ENCODE measurements around the gene PTRH2. TPM values are rescaled to one million over a fixed set of nuclear protein-coding genes. Genes with fewer than 3 reads are reported as not detected.

The PTRH2 gene
- total RNA-seq, 2 donors from 2014 or later, result 15.3 to 15.5 TPM

DNA sequence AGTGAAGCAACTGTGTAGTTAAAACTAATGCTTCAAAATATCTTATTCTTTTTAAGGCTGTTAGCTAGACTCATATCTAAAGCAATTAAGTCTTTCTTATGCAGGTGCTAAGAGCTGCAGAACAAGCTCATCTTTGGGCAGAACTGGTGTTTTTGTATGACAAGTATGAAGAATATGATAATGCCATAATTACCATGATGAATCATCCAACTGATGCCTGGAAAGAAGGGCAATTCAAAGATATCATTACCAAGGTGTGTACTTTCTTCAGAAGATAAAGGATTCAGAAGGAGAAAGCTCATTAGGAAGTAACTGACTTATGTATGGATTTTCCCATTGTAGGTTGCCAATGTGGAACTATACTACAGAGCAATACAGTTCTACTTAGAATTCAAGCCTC lies 23.9 kb downstream of the PTRH2 start:
- H3K27me3 ChIP-seq, result no peaks in the 10 kb centered on the region
- DNase-seq (no peak), ATAC-seq (no peak)
- H3K27ac ChIP-seq, result no peak overlapping the region
- TF ChIP-seq POLR2A (IDR thresholded peaks at IDR 0.05), result no peak
- TF ChIP-seq, protein P1, sequence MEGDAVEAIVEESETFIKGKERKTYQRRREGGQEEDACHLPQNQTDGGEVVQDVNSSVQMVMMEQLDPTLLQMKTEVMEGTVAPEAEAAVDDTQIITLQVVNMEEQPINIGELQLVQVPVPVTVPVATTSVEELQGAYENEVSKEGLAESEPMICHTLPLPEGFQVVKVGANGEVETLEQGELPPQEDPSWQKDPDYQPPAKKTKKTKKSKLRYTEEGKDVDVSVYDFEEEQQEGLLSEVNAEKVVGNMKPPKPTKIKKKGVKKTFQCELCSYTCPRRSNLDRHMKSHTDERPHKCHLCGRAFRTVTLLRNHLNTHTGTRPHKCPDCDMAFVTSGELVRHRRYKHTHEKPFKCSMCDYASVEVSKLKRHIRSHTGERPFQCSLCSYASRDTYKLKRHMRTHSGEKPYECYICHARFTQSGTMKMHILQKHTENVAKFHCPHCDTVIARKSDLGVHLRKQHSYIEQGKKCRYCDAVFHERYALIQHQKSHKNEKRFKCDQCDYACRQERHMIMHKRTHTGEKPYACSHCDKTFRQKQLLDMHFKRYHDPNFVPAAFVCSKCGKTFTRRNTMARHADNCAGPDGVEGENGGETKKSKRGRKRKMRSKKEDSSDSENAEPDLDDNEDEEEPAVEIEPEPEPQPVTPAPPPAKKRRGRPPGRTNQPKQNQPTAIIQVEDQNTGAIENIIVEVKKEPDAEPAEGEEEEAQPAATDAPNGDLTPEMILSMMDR (IDR thresholded peaks at IDR 0.05), result no peak
- intact Hi-C loops (cut with DNase I), result no loop called here
- no peak overlapping the region for H3K4me3 ChIP-seq
- H3K36me3 ChIP-seq (replicated peaks in 1 of 2; ENCODE audit: insufficient read depth in 1 of 2, low read depth in 2 of 2), result peaks cover 16 to 45% of the 10 kb centered on the region in 2 donors
- no peaks in the 10 kb centered on the region for H3K9me3 ChIP-seq
- no peaks in the 10 kb centered on the region for H3K4me1 ChIP-seq

DNA sequence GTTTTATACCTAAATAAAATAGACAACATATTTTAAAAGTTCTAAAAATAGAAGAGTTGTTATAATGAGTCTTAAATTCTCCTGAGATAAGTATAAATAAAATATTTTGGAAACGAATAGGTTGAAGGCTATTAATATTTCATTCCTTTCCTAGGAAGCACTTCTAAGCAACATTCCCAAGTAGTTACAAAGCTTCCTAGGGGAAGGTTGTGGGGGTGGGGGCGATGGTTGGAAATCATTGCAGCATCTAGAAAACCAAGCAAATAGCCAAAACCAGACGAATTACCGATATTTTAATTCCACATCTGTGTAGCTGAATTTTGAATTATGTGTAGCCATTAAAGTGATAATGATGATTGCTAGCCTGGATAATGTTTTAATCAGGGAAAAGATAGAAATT lies 26.9 kb downstream of the PTRH2 start:
- no peak for DNase-seq
- intact Hi-C loops (cut with DNase I), result no loop called here
- H3K4me1 ChIP-seq, result no peaks in the 10 kb centered on the region
- H3K36me3 ChIP-seq (replicated peaks in 1 of 2; ENCODE audit: insufficient read depth in 1 of 2, low read depth in 2 of 2), result peaks cover 16 to 45% of the 10 kb centered on the region in 2 donors
- no peaks in the 10 kb centered on the region for H3K9me3 ChIP-seq
- 82 to 83% methylated on average over 4 of the region's 4 CpGs for WGBS, 2 donors
- TF ChIP-seq, protein P1 (IDR thresholded peaks at IDR 0.05), result no peak
- no peak for TF ChIP-seq POLR2A (IDR thresholded peaks at IDR 0.05)
- no peaks in the 10 kb centered on the region for H3K27me3 ChIP-seq
- no peak overlapping the region for H3K4me3 ChIP-seq
- ATAC-seq, result no peak
- H3K27ac ChIP-seq, result no peak overlapping the region

DNA sequence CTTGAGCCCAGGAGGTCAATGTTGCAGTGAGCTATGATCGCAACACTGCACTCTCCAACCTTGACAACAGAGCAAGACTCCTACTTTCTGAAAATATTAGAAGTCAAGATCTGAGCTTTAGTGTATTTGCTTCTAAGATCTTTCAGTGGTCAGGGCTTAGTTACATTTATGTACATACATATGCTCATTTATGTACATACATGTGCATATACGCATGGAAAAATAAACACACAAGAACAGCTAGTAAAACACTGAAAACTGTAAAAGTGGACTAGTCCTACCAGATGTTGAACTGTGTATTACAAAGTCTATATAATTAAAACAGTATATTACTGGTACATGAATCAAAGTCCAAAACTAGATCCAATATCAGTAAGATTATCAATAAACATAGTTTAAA lies 28.3 kb downstream of the PTRH2 start:
- intact Hi-C loops (cut with DNase I), result no loop called here
- Histone ChIP-seq H3K27me3 (no peaks in the 10 kb centered on the region), H3K4me1 (no peaks in the 10 kb centered on the region), H3K9me3 (no peaks in the 10 kb centered on the region), H3K4me3 (no peak overlapping the region), H3K36me3 (replicated peaks in 1 of 2; ENCODE audit: insufficient read depth in 1 of 2, low read depth in 2 of 2) (peaks cover 16 to 49% of the 10 kb centered on the region in 2 donors), H3K27ac (no peak overlapping the region)
- TF ChIP-seq, protein P1 (IDR thresholded peaks at IDR 0.05), result no peak
- TF ChIP-seq POLR2A (IDR thresholded peaks at IDR 0.05), result no peak
- DNase-seq (no peak), ATAC-seq (no peak)
- WGBS, 2 donors, result 46 to 48% methylated on average over 2 of the region's 2 CpGs

DNA sequence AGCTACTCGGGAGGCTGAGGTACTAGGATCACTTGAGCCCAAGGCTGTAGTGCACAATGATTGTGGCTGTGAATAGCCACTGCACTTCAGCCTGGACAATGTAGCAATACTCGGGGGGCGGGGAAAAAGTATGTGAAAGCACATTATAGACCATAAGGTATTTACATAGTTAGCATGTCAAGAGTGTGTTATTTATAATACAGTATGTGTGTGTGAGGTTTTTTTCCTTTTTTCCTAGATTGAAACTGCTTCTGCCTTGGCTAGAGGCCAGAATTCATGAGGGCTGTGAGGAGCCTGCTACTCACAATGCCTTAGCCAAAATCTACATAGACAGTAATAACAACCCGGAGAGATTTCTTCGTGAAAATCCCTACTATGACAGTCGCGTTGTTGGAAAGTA lies 30.5 kb downstream of the PTRH2 start:
- H3K4me1 ChIP-seq, result no peaks in the 10 kb centered on the region
- TF ChIP-seq POLR2A (IDR thresholded peaks at IDR 0.05), result no peak
- TF ChIP-seq, protein P1 (IDR thresholded peaks at IDR 0.05), result no peak
- H3K4me3 ChIP-seq, result no peak overlapping the region
- WGBS, 2 donors, result 79 to 82% methylated on average over 7 of the region's 7 CpGs
- intact Hi-C loops (cut with DNase I), result no loop called here
- DNase-seq (no peak), ATAC-seq (no peak)
- peaks cover 6 to 45% of the 10 kb centered on the region in 2 donors for H3K36me3 ChIP-seq (replicated peaks in 1 of 2; ENCODE audit: insufficient read depth in 1 of 2, low read depth in 2 of 2)
- H3K27me3 ChIP-seq, result no peaks in the 10 kb centered on the region
- H3K9me3 ChIP-seq, result no peaks in the 10 kb centered on the region
- no peak overlapping the region for H3K27ac ChIP-seq

DNA sequence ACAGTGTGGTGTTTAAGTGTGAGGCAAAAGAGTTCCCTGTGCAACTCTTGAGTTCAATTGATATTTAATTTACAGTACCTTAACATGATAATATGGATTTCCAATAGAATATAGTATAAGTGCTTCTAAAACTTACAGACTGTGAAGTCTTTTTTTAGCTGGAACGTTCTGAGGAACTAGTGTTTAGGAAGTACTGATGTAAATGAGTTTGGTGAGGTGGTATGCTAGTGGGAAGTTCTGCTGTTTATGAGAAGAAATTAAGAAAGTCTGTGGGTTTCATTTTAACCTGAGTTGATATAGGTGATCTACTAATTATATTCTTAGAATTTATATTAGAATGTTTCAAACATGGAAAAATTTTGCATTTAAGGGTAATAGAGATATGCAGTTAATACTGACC lies 32.0 kb downstream of the PTRH2 start:
- TF ChIP-seq, protein P1 (IDR thresholded peaks at IDR 0.05), result no peak
- TF ChIP-seq POLR2A (IDR thresholded peaks at IDR 0.05), result no peak
- ATAC-seq (no peak), DNase-seq (no peak)
- Histone ChIP-seq H3K4me3 (no peak overlapping the region), H3K36me3 (replicated peaks in 1 of 2; ENCODE audit: insufficient read depth in 1 of 2, low read depth in 2 of 2) (peaks cover 0 to 35% of the 10 kb centered on the region in 2 donors), H3K27me3 (no peaks in the 10 kb centered on the region), H3K27ac (no peak overlapping the region), H3K4me1 (no peaks in the 10 kb centered on the region), H3K9me3 (no peaks in the 10 kb centered on the region)
- intact Hi-C loops (cut with DNase I), result no loop called here
- WGBS, 2 donors, result 61 to 65% methylated on average over 1 of the region's 1 CpG
